ENCODE results near the gene JPH2.

Gene JPH2

DNA sequence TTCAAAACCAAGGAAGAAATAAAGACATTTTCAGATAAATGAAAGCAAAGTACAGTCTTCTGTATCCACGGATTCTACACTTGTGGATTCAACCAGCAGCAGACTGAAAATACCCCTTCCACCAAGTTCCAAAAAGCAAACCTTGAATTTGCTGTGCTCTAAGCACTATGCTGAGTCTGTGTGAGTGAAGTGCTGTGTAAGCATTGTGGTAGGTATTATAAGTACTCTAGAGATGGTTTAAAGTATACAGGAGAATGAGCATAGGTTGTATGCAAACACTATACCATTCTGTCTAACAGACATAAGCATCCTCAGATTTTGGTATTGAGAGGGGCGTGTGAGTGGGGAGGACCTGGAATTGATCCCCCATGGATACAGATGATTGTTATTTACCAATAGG, 14.0 kb upstream of the JPH2 start:
- Histone ChIP-seq H4K20me1 (ENCODE audit: low read depth, low read length) (peaks cover 7% of the 10 kb centered on the region; the same call in 1 of the 2 replicates), H3K4me2 (ENCODE audit: low read depth, low read length, poor library complexity, severe bottlenecking) (no peak overlapping the region), H3K9ac (ENCODE audit: low read length) (no peak overlapping the region), H3K27ac (ENCODE audit: low read depth, low read length) (no peak overlapping the region), H3K36me3 (ENCODE audit: low read length) (peaks cover 23% of the 10 kb centered on the region), H3K4me3 (ENCODE audit: insufficient read depth, low read length, poor library complexity, severe bottlenecking) (no peak overlapping the region), H3F3A (ENCODE audit: insufficient read depth) (0 out of 2 replicates have a peak, but pooled peaks cover 4% of the 10 kb centered on the region), H3K27me3 (ENCODE audit: low read length) (no peaks in the 10 kb centered on the region), H2AFZ (ENCODE audit: low read depth, low read length, severe bottlenecking) (no peak overlapping the region), H3K9me2 (replicated peaks; ENCODE audit: insufficient read depth, low read length) (no peaks in the 10 kb centered on the region), H3K79me2 (ENCODE audit: insufficient read depth, low read length) (peaks cover 22% of the 10 kb centered on the region), H3K9me3 (ENCODE audit: insufficient read depth, low read length) (no peaks in the 10 kb centered on the region)
- TF ChIP-seq, protein P1, sequence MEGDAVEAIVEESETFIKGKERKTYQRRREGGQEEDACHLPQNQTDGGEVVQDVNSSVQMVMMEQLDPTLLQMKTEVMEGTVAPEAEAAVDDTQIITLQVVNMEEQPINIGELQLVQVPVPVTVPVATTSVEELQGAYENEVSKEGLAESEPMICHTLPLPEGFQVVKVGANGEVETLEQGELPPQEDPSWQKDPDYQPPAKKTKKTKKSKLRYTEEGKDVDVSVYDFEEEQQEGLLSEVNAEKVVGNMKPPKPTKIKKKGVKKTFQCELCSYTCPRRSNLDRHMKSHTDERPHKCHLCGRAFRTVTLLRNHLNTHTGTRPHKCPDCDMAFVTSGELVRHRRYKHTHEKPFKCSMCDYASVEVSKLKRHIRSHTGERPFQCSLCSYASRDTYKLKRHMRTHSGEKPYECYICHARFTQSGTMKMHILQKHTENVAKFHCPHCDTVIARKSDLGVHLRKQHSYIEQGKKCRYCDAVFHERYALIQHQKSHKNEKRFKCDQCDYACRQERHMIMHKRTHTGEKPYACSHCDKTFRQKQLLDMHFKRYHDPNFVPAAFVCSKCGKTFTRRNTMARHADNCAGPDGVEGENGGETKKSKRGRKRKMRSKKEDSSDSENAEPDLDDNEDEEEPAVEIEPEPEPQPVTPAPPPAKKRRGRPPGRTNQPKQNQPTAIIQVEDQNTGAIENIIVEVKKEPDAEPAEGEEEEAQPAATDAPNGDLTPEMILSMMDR (IDR thresholded peaks at IDR 0.05; ENCODE audit: insufficient read depth, low read length, poor library complexity, severe bottlenecking): no peak
- no peak for TF ChIP-seq EZH2phosphoT487 (conservative IDR thresholded peaks at IDR 0.05; ENCODE audit: low read length)

DNA sequence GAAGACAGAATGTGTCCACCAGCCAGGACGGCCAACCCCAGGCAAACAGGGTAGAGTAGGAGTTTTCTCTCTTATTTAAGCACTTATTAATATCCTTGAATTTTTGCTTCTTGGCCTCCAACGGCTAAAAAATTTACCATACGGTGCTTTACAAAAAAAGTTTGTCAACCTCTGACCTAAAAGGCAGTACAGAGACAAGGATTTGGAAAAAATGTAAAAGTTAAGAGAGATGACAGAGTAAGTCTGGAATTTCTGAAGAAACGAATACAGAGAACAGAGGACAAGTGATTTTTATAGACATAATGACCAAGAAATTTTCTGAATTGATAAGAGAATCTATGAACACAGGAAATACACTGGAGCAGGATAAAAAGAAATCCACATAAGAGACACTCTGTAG, 13.4 kb upstream of the JPH2 start:
- Histone ChIP-seq H3K9me2 (replicated peaks; ENCODE audit: insufficient read depth, low read length) (no peaks in the 10 kb centered on the region), H3K27me3 (ENCODE audit: low read length) (no peaks in the 10 kb centered on the region), H3F3A (ENCODE audit: insufficient read depth) (0 out of 2 replicates have a peak, but pooled peaks cover 4% of the 10 kb centered on the region), H3K4me3 (ENCODE audit: insufficient read depth, low read length, poor library complexity, severe bottlenecking) (no peak overlapping the region), H3K79me2 (ENCODE audit: insufficient read depth, low read length) (peaks cover 21% of the 10 kb centered on the region), H3K27ac (ENCODE audit: low read depth, low read length) (no peak overlapping the region), H3K9me3 (ENCODE audit: insufficient read depth, low read length) (no peaks in the 10 kb centered on the region), H3K9ac (ENCODE audit: low read length) (no peak overlapping the region), H3K36me3 (ENCODE audit: low read length) (peaks cover 22% of the 10 kb centered on the region), H2AFZ (ENCODE audit: low read depth, low read length, severe bottlenecking) (no peak overlapping the region), H3K4me2 (ENCODE audit: low read depth, low read length, poor library complexity, severe bottlenecking) (no peak overlapping the region), H4K20me1 (ENCODE audit: low read depth, low read length) (peaks cover 7% of the 10 kb centered on the region; the same call in 1 of the 2 replicates)
- TF ChIP-seq, protein P1 (IDR thresholded peaks at IDR 0.05; ENCODE audit: insufficient read depth, low read length, poor library complexity, severe bottlenecking): no peak

DNA sequence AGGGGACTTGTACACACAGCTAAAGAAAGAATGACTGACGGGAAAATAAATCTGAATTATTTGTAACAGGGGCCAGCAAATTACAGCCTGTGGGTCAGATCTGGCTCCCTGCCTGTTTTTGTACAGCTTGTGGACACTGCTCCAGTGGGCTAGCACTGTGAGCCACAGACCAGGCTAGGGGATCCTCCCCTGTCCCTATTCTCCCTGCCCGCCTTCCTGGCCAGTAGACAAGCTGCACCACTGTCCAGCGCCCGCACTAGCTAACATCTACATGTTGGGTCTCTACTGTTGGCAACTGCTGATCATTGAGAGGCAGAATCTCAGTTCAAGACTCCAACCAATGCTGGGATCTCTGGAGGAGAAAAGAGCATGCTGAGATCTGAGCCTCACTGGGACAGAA, 12.9 kb upstream of the JPH2 start:
- Histone ChIP-seq H4K20me1 (ENCODE audit: low read depth, low read length) (peaks cover 11% of the 10 kb centered on the region; the same call in 1 of the 2 replicates), H3F3A (ENCODE audit: insufficient read depth) (0 out of 2 replicates have a peak, but pooled peaks cover 4% of the 10 kb centered on the region), H3K4me2 (ENCODE audit: low read depth, low read length, poor library complexity, severe bottlenecking) (no peak overlapping the region), H3K27me3 (ENCODE audit: low read length) (no peaks in the 10 kb centered on the region), H3K9me3 (ENCODE audit: insufficient read depth, low read length) (no peaks in the 10 kb centered on the region), H3K36me3 (ENCODE audit: low read length) (peaks cover 22% of the 10 kb centered on the region), H3K4me3 (ENCODE audit: insufficient read depth, low read length, poor library complexity, severe bottlenecking) (no peak overlapping the region), H2AFZ (ENCODE audit: low read depth, low read length, severe bottlenecking) (no peak overlapping the region), H3K27ac (ENCODE audit: low read depth, low read length) (no peak overlapping the region), H3K9ac (ENCODE audit: low read length) (no peak overlapping the region), H3K9me2 (replicated peaks; ENCODE audit: insufficient read depth, low read length) (no peaks in the 10 kb centered on the region), H3K79me2 (ENCODE audit: insufficient read depth, low read length) (peaks cover 18% of the 10 kb centered on the region)
- TF ChIP-seq, protein P1 (IDR thresholded peaks at IDR 0.05; ENCODE audit: insufficient read depth, low read length, poor library complexity, severe bottlenecking): no peak
- TF ChIP-seq EZH2phosphoT487 (conservative IDR thresholded peaks at IDR 0.05; ENCODE audit: low read length): no peak

Data from SU-DHL-6 (cell line).